Muscle of back (tissue), 11 donors: ENCODE measurements around the gene IMMP2L. TPM values are rescaled to one million over a fixed set of nuclear protein-coding genes. Genes with fewer than 3 reads are reported as not detected.

Source experiments
- DNase-seq, 3 donors: peaks; one replicate each; pipeline versions ENCODE4 v3.0.0 to v3.0.0-alpha.2; 2013
- polyA plus RNA-seq, 10 donors: library from polyadenylated mRNA; unstranded; fragments of 120-200 nt; gene quantifications; one replicate each; pipeline ENCODE4 v1.2.1, GENCODE V29; 2013; ENCODE audit not compliant: insufficient read length in 10 of 10

The IMMP2L gene
- polyA plus RNA-seq, 10 donors = 11.9 to 20.5 (median 15.2) TPM

GRCh38 chr7:110813986-110814385, 748.3 kb downstream of the IMMP2L start:
- no peak for DNase-seq

GRCh38 chr7:110809832-110810231, 752.5 kb downstream of the IMMP2L start:
- no peak for DNase-seq

- DNase-seq = peak; percentile 15 to 29 (median 16)
Observed at GRCh38 chr7:110808361-110808760, 753.9 kb downstream of the IMMP2L start.

- no peak for DNase-seq
Observed at GRCh38 chr7:110804501-110804900, 757.8 kb downstream of the IMMP2L start.

GRCh38 chr7:110803602-110804143, 758.6 kb downstream of the IMMP2L start:
- no peak for DNase-seq

- no peak for DNase-seq
Observed at GRCh38 chr7:110801502-110801901, 760.8 kb downstream of the IMMP2L start.

- DNase-seq = no peak
Observed at GRCh38 chr7:110800984-110801383, 761.3 kb downstream of the IMMP2L start.

- no peak for DNase-seq
Observed at GRCh38 chr7:110797656-110798055, 764.6 kb downstream of the IMMP2L start.

- DNase-seq = no peak
Observed at GRCh38 chr7:110790992-110791391, 771.3 kb downstream of the IMMP2L start.

- DNase-seq = no peak
Observed at GRCh38 chr7:110786328-110786965, 775.8 kb downstream of the IMMP2L start.

GRCh38 chr7:110784749-110785148, 777.5 kb downstream of the IMMP2L start:
- DNase-seq = no peak

- DNase-seq = no peak
Observed at GRCh38 chr7:110780712-110781111, 781.6 kb downstream of the IMMP2L start.

- DNase-seq = no peak
Observed at GRCh38 chr7:110779339-110779738, 783.0 kb downstream of the IMMP2L start.

GRCh38 chr7:110775046-110775445, 787.2 kb downstream of the IMMP2L start:
- DNase-seq = peak in 1 of 3 donors; percentile 21

GRCh38 chr7:110774071-110774470, 788.2 kb downstream of the IMMP2L start:
- no peak for DNase-seq

- no peak for DNase-seq
Observed at GRCh38 chr7:110772615-110773014, 789.7 kb downstream of the IMMP2L start.

GRCh38 chr7:110771717-110772116, 790.6 kb downstream of the IMMP2L start:
- DNase-seq = no peak

- DNase-seq = no peak
Observed at GRCh38 chr7:110767550-110768110, 794.7 kb downstream of the IMMP2L start.

GRCh38 chr7:110766864-110767263, 795.4 kb downstream of the IMMP2L start:
- DNase-seq = no peak

- no peak for DNase-seq
Observed at GRCh38 chr7:110764852-110765251, 797.4 kb downstream of the IMMP2L start.

- DNase-seq = peak; percentile 18 to 81 (median 49)
Observed at GRCh38 chr7:110762546-110763225, 799.6 kb downstream of the IMMP2L start.

- no peak for DNase-seq
Observed at GRCh38 chr7:110760341-110760740, 802.0 kb downstream of the IMMP2L start.

- no peak for DNase-seq
Observed at GRCh38 chr7:110759069-110759468, 803.2 kb downstream of the IMMP2L start.
